Nephron (organoid): ENCODE data around the gene MRPL1.

Source experiments
- H3K27ac Mint-ChIP-seq, 3 experiments: 2 replicates each; pipeline ENCODE4 v1.8.0; 2020; ENCODE audit warnings: mixed read lengths in 3 of 3, mild to moderate bottlenecking in 2 of 3, moderate library complexity in 1 of 3
- H3K27me3 Mint-ChIP-seq: 2 replicates; pipeline ENCODE4 v1.8.0; 2021; ENCODE audit warnings: low read depth, mild to moderate bottlenecking, moderate library complexity, mixed read lengths
- H3K36me3 Mint-ChIP-seq: 2 replicates; pipeline ENCODE4 v1.8.0; 2020; ENCODE audit warnings: low read depth, mixed read lengths
- H3K4me1 Mint-ChIP-seq: 2 replicates; pipeline ENCODE4 v1.8.0; 2020; ENCODE audit warnings: mixed read lengths
- H3K4me3 Mint-ChIP-seq, 3 experiments: 2 replicates each; pipeline ENCODE4 v1.8.0; 2020; ENCODE audit warnings: mild to moderate bottlenecking in 3 of 3, mixed read lengths in 3 of 3, moderate library complexity in 2 of 3
- H3K9me3 Mint-ChIP-seq: 2 replicates; pipeline ENCODE4 v1.8.0; 2020; ENCODE audit warnings: mixed read lengths
- TF ChIP-seq, protein P1 (sequence below), 3 experiments: fragments of 200-600 bp; sonication (generic); IDR thresholded peaks; one replicate each; pipeline ENCODE4 v1.5.0; 2021; ENCODE audit warnings: antibody characterized with exemption in 3 of 3; ENCODE audit not compliant: unreplicated experiment in 3 of 3

MRPL1 gene

GRCh38 chr4:77872723-77873445 lies 10.3 kb downstream of the MRPL1 start:
- Mint-ChIP-seq H3K27ac (no peak overlapping the region), H3K27me3 (no peaks in the 10 kb centered on the region), H3K36me3 (peaks cover 33% of the 10 kb centered on the region), H3K4me3 (no peak overlapping the region), H3K9me3 (no peaks in the 10 kb centered on the region), H3K4me1 (no peaks in the 10 kb centered on the region)
- TF ChIP-seq, protein P1, sequence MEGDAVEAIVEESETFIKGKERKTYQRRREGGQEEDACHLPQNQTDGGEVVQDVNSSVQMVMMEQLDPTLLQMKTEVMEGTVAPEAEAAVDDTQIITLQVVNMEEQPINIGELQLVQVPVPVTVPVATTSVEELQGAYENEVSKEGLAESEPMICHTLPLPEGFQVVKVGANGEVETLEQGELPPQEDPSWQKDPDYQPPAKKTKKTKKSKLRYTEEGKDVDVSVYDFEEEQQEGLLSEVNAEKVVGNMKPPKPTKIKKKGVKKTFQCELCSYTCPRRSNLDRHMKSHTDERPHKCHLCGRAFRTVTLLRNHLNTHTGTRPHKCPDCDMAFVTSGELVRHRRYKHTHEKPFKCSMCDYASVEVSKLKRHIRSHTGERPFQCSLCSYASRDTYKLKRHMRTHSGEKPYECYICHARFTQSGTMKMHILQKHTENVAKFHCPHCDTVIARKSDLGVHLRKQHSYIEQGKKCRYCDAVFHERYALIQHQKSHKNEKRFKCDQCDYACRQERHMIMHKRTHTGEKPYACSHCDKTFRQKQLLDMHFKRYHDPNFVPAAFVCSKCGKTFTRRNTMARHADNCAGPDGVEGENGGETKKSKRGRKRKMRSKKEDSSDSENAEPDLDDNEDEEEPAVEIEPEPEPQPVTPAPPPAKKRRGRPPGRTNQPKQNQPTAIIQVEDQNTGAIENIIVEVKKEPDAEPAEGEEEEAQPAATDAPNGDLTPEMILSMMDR (IDR thresholded peaks at IDR 0.05; ENCODE audit: unreplicated experiment in 3 of 3) = no peak

- TF ChIP-seq, protein P1 (IDR thresholded peaks at IDR 0.05; ENCODE audit: unreplicated experiment in 3 of 3) = no peak
- H3K27me3 Mint-ChIP-seq = no peaks in the 10 kb centered on the region
- no peak overlapping the region for H3K27ac Mint-ChIP-seq
- H3K9me3 Mint-ChIP-seq = no peaks in the 10 kb centered on the region
- H3K4me3 Mint-ChIP-seq = no peak overlapping the region
- peaks cover 47% of the 10 kb centered on the region for H3K36me3 Mint-ChIP-seq
- no peaks in the 10 kb centered on the region for H3K4me1 Mint-ChIP-seq
Measured at GRCh38 chr4:77877167-77877566, 14.5 kb downstream of the MRPL1 start.

DNA sequence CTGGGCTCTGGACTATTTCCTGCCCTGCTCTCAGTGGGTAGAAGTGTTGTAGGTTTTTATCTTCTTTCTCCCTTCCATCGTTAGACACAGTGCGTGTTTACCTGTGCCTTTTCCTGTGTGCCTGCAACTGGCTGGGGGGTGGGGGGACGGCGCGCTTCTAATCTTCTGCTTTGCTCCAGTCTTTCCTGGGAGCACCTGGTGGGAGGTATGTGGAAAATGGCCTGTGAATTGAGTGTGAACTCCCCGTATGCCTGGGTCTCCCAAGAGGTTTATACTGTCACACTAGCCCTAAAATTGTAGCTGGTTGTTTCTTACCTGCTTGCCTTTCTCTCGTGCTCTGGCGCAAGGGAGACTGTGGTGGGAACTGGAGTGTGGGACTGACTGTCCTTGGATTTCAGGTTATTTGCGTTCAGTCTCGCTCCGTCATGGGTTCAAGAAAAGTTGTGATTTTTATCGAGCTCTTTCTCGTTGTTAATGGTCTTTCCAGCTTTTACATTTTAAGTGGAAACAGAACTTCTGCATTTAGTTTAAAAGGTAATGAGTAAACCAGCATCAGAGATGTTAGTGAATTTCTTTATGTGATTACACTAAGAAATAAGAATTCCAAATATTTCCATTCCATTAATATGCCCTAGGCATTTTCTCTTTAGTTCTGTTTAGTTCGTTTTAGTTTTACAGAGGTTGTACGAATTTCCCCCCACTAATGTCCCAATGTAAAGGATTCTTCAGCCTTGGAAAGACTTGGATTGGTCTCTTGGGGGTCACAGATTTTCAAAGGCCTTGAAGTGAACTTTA lies 15.3 kb downstream of the MRPL1 start:
- Mint-ChIP-seq H3K4me3 (no peak overlapping the region), H3K9me3 (no peaks in the 10 kb centered on the region), H3K27ac (peak overlapping the region; percentile 14 to 86 (median 56)), H3K27me3 (no peaks in the 10 kb centered on the region), H3K36me3 (peaks cover 54% of the 10 kb centered on the region), H3K4me1 (no peaks in the 10 kb centered on the region)
- TF ChIP-seq, protein P1 (IDR thresholded peaks at IDR 0.05; ENCODE audit: unreplicated experiment in 3 of 3) = no peak

DNA sequence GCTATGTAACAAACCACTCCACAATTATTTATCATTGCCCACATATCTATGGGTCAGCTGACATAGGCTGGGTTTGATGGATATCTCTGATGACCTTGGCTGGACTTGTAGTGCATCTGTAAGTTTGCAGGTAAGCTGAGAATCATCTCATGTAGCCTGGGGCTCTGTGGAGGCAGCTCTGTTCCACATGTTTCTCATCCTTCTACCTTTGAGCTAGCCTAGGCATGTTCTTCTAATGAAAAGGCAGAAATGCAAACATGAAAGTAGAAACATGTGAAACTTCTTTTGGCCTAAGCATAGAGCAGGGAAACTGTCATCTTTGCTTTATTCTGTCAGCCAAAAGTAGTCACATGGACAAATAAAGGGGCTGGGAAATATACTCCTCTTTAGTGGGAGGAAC lies 18.2 kb downstream of the MRPL1 start:
- Mint-ChIP-seq H3K27ac (no peak overlapping the region), H3K4me3 (no peak overlapping the region)

GRCh38 chr4:77881460-77882295 lies 19.0 kb downstream of the MRPL1 start:
- no peaks in the 10 kb centered on the region for H3K27me3 Mint-ChIP-seq
- no peak overlapping the region for H3K4me3 Mint-ChIP-seq
- H3K27ac Mint-ChIP-seq = no peak overlapping the region
- peaks cover 53% of the 10 kb centered on the region for H3K36me3 Mint-ChIP-seq
- no peaks in the 10 kb centered on the region for H3K4me1 Mint-ChIP-seq
- TF ChIP-seq, protein P1 (IDR thresholded peaks at IDR 0.05; ENCODE audit: unreplicated experiment in 3 of 3) = no peak
- H3K9me3 Mint-ChIP-seq = no peaks in the 10 kb centered on the region

More for the DNA sequence above, 18.2 kb downstream of the MRPL1 start:
- TF ChIP-seq, protein P1 (IDR thresholded peaks at IDR 0.05; ENCODE audit: unreplicated experiment in 3 of 3) = no peak
- no peaks in the 10 kb centered on the region for H3K27me3 Mint-ChIP-seq
- H3K4me1 Mint-ChIP-seq = no peaks in the 10 kb centered on the region
- no peaks in the 10 kb centered on the region for H3K9me3 Mint-ChIP-seq
- peaks cover 58% of the 10 kb centered on the region for H3K36me3 Mint-ChIP-seq
